ENCODE measurements around the gene OPA3.

DNA sequence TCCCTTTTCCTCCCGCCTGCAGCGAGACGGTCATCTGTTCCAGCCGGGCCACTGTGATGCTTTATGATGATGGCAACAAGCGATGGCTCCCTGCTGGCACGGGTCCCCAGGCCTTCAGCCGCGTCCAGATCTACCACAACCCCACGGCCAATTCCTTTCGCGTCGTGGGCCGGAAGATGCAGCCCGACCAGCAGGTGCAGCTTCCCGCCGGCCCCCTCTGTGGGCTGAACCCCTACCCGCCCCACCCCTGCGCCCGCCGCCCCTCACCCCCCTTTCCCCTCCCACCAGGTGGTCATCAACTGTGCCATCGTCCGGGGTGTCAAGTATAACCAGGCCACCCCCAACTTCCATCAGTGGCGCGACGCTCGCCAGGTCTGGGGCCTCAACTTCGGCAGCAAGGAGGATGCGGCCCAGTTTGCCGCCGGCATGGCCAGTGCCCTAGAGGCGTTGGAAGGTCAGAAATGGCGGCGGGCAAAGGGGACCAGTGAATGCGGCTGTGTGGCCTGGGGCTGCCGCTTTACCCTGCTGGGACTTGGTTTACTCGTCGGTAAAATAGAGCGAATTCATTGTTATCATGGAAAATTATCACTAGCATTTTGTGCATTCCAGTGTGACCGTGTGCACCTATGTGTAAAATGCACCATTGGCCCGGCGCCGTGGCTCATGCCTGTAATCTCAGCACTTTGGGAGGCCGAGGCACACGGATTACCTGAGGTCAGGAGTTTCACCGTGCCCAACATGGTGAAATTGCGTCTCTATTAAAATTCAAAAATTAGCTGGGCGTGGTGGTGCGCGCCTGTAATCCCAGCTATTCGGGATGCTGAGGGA is 66.7 kb downstream of the OPA3 start:
- TF ChIP-seq CTCF (IDR thresholded peaks at IDR 0.05) (no peak), POLR2A (IDR thresholded peaks at IDR 0.05) (no peak), POLR2AphosphoS5 (IDR thresholded peaks at IDR 0.05) (no peak)
